Measurements from ENCODE around the gene ZNF84. TPM values are rescaled to one million over a fixed set of nuclear protein-coding genes. Genes with fewer than 3 reads are reported as not detected.

Gene ZNF84
- total RNA-seq, 1 donor from 2014 or later = 31.4 TPM

Other genes starting within 250 kb of the ZNF84 start
- 72.2 TPM for gene GOLGA3, start 208.6 kb upstream of the ZNF84 start, total RNA-seq
- gene CHFR, start 149.9 kb upstream of the ZNF84 start, total RNA-seq = 35.2 TPM
- 17.7 TPM for gene ZNF605, start 81.2 kb upstream of the ZNF84 start, total RNA-seq
- 14.3 TPM for gene ZNF26, start 51.1 kb upstream of the ZNF84 start, total RNA-seq
- gene ZNF140, start 43.4 kb downstream of the ZNF84 start, total RNA-seq = 17.5 TPM
- gene ZNF891, start 92.8 kb downstream of the ZNF84 start, total RNA-seq = 2.6 TPM
- 12.3 TPM for gene ZNF10, start 93.1 kb downstream of the ZNF84 start, total RNA-seq
- gene ZNF268, start 144.0 kb downstream of the ZNF84 start, total RNA-seq = 21.5 TPM
- gene ANHX, start 198.4 kb downstream of the ZNF84 start, total RNA-seq = not detected